ENCODE measurements around the gene LRRC36. TPM values are rescaled to one million over a fixed set of nuclear protein-coding genes. Genes with fewer than 3 reads are reported as not detected.

Gene LRRC36
- total and polyA plus RNA-seq, 2 of the 8 experiments (the other 6 are each of a cell fraction or from before 2014, with no cell fraction given): 0.15 TPM; not detected in 1

DNA sequence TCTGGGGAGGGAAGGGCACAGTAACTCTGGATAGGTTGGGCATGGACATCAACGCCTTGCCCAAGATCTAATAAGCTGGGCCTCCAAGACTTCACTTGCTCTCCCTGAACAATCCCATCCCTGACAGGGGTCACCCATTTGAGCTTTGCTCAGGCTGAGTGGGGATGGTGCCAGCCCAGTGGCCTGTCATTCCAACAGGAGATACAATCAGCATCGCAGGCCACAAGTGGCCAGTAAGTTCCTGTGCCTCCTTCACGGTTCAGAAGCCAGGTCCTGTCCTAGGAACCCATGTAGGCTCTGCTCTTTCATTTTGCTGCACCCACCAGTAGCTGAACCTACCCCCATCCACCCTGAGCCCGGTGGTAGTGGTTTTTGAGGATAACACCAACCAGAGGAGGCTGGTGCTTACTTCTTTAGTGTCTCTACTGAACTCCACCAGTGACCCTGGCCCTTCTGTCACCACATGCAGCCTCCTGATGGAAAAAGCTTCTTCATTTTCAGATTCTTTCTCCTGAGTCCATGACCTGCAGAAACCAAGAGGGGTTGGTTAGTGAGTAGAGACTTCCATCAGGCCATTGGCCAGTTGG, 32.4 kb upstream of the LRRC36 start:
- ChIA-PET POLR2A (ENCODE audit: partially characterized antibody) (interaction anchor here (1.2 to 2.1 kb wide), 2 partner anchors 9 to 13 kb away, joined by 4 to 8 read pairs; no protein-coding TSS in a partner anchor), CTCF (ENCODE audit: partially characterized antibody) (interaction anchor here (0.6 to 11.3 kb wide), 5 partner anchors 9 to 151 kb away, joined by 4 to 93 read pairs (median 5); partner anchors contain the start of genes KCTD19 and LRRC36)
- Histone ChIP-seq H4K91ac (replicated peaks; ENCODE audit: insufficient read length, low read length) (no peak overlapping the region), H3K56ac (replicated peaks; ENCODE audit: insufficient read length, low read depth, low read length) (no peak overlapping the region), H4K20me1 (replicated peaks in 1 of 2; ENCODE audit: control insufficient read depth in 1 of 2, insufficient read depth in 2 of 2, low read length in 2 of 2) (no peaks in the 10 kb centered on the region), H3K9me3 (ENCODE audit: insufficient read depth in 2 of 2, low read depth in 1 of 2, low read length in 1 of 2) (no peaks in the 10 kb centered on the region), H4K5ac (ENCODE audit: insufficient read length, low read depth, low read length) (no peak overlapping the region), H2AFZ (ENCODE audit: low read length) (no peak overlapping the region), H3K23me2 (ENCODE audit: low read depth, low read length) (no peaks in the 10 kb centered on the region), H3K9ac (replicated peaks in 1 of 4; ENCODE audit: extremely low read depth in 1 of 4, low read depth in 3 of 4, low read length in 3 of 4) (no peak overlapping the region), H3K4me1 (replicated peaks in 1 of 4; ENCODE audit: control insufficient read depth in 3 of 4, insufficient read depth in 4 of 4, low read length in 3 of 4) (no peaks in the 10 kb centered on the region; a peak in 1 of 7 replicates), H3K4me3 (ENCODE audit: extremely low read depth in 1 of 4, insufficient read depth in 2 of 4, low read depth in 3 of 4, low read length in 4 of 4) (no peak overlapping the region), H4K8ac (ENCODE audit: extremely low read depth, insufficient read depth, low read length) (no peak overlapping the region), H3K18ac (ENCODE audit: extremely low read depth, low read length) (no peak overlapping the region), H2BK20ac (ENCODE audit: low read length) (no peak overlapping the region), H3K27me3 (replicated peaks in 1 of 4; ENCODE audit: control insufficient read depth in 3 of 4, extremely low read depth in 1 of 4, insufficient read depth in 3 of 4, low read length in 3 of 4) (peaks cover 0 to 4% (median 2%) of the 10 kb centered on the region in 4 experiments; a peak in 4 of 7 replicates), H3K79me1 (ENCODE audit: low read depth, low read length) (no peaks in the 10 kb centered on the region), H2AK5ac (ENCODE audit: low read depth, low read length) (no peak overlapping the region), H2BK12ac (ENCODE audit: low read depth, low read length) (no peak overlapping the region), H3K4me2 (ENCODE audit: insufficient read depth in 1 of 2, low read depth in 2 of 2, low read length in 2 of 2) (no peak overlapping the region), H3K23ac (ENCODE audit: insufficient read length) (no peak overlapping the region), H3K79me2 (ENCODE audit: control insufficient read depth in 1 of 2, insufficient read depth in 2 of 2, low read length in 2 of 2) (no peaks in the 10 kb centered on the region), H3K14ac (ENCODE audit: insufficient read length) (no peak overlapping the region), H2BK5ac (ENCODE audit: low read depth, low read length) (no peak overlapping the region), H2BK120ac (replicated peaks; ENCODE audit: low read depth, low read length) (no peak overlapping the region), H2BK15ac (ENCODE audit: low read length) (peak overlapping the region; percentile 22; the same call in 1 of the 2 replicates), H3K36me3 (ENCODE audit: control insufficient read depth in 2 of 4, insufficient read depth in 4 of 4, low read length in 3 of 4) (no peaks in the 10 kb centered on the region), H3K4ac (replicated peaks; ENCODE audit: insufficient read length, low read depth, low read length) (no peak overlapping the region), H3K27ac (ENCODE audit: low read depth, low read length) (no peak overlapping the region)
- no peak for DNase-seq (ENCODE audit: low read depth in 1 of 2, low spot score in 2 of 2)
- WGBS, 2 experiments (ENCODE audit: extremely low coverage in 1 of 2, insufficient coverage in 1 of 2, insufficient read length in 1 of 2, insufficient replicate concordance in 2 of 2, low coverage in 1 of 2, low lambda C conversion rate in 2 of 2, missing lambda C conversion rate in 1 of 2): 89% methylated on average over 4 of the region's 4 CpGs; no CpG with 5 or more reads in 1 of the 2 experiments
- no peak for FAIRE-seq
- TF ChIP-seq, protein P1, sequence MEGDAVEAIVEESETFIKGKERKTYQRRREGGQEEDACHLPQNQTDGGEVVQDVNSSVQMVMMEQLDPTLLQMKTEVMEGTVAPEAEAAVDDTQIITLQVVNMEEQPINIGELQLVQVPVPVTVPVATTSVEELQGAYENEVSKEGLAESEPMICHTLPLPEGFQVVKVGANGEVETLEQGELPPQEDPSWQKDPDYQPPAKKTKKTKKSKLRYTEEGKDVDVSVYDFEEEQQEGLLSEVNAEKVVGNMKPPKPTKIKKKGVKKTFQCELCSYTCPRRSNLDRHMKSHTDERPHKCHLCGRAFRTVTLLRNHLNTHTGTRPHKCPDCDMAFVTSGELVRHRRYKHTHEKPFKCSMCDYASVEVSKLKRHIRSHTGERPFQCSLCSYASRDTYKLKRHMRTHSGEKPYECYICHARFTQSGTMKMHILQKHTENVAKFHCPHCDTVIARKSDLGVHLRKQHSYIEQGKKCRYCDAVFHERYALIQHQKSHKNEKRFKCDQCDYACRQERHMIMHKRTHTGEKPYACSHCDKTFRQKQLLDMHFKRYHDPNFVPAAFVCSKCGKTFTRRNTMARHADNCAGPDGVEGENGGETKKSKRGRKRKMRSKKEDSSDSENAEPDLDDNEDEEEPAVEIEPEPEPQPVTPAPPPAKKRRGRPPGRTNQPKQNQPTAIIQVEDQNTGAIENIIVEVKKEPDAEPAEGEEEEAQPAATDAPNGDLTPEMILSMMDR (IDR thresholded peaks at IDR 0.05; ENCODE audit: control extremely low read depth in 1 of 3, insufficient read depth in 1 of 3, low read depth in 1 of 3, low read length in 3 of 3): no peak
- TF ChIP-seq TCF12 (IDR thresholded peaks at IDR 0.05; ENCODE audit: low read depth, low read length): no peak
- TF ChIP-seq GABPA (IDR thresholded peaks at IDR 0.05; ENCODE audit: borderline replicate concordance, insufficient read depth, low read length): no peak
- TF ChIP-seq NRF1 (IDR thresholded peaks at IDR 0.05; ENCODE audit: low read depth, low read length): no peak
- TF ChIP-seq, protein P2, sequence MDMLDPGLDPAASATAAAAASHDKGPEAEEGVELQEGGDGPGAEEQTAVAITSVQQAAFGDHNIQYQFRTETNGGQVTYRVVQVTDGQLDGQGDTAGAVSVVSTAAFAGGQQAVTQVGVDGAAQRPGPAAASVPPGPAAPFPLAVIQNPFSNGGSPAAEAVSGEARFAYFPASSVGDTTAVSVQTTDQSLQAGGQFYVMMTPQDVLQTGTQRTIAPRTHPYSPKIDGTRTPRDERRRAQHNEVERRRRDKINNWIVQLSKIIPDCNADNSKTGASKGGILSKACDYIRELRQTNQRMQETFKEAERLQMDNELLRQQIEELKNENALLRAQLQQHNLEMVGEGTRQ (IDR thresholded peaks at IDR 0.05; ENCODE audit: low read length): no peak
- TF ChIP-seq YY1 (IDR thresholded peaks at IDR 0.05; ENCODE audit: low read depth, low read length): no peak
- no peak for TF ChIP-seq SAP30 (IDR thresholded peaks at IDR 0.05; ENCODE audit: insufficient read depth, insufficient replicate concordance, low read length)
- TF ChIP-seq TEAD4 (IDR thresholded peaks at IDR 0.05; ENCODE audit: low read depth, low read length): no peak
- TF ChIP-seq SIN3A (conservative IDR thresholded peaks at IDR 0.05 in 1 of 2, IDR thresholded peaks at IDR 0.05 in 1 of 2; ENCODE audit: low read depth in 1 of 2, low read length in 2 of 2): no peak
